ENCODE data around the gene TMEM139. TPM values are rescaled to one million over a fixed set of nuclear protein-coding genes. Genes with fewer than 3 reads are reported as not detected.

Gene TMEM139
- total RNA-seq, 1 experiment from 2014 or later: 48.4 TPM

- peaks cover 24% of the 10 kb centered on the region for H3K4me1 Mint-ChIP-seq (ENCODE audit: low read depth, unreplicated experiment)
- H3K36me3 Mint-ChIP-seq (ENCODE audit: insufficient read depth, unreplicated experiment): peaks cover 67% of the 10 kb centered on the region
- intact Hi-C loops (cut with micrococcal nuclease; ENCODE audit: unreplicated experiment): no loop called here
- H3K27ac Mint-ChIP-seq (ENCODE audit: unreplicated experiment): peak overlapping the region; percentile 79
- H3K4me3 Mint-ChIP-seq (ENCODE audit: low read depth, unreplicated experiment): peak overlapping the region; percentile 89
- CTCF ChIA-PET: interaction anchor here (0.8 kb wide), 1 partner anchor 32 kb away, joined by 3 read pairs; no protein-coding TSS in a partner anchor
- no peak for TF ChIP-seq CTCF (IDR thresholded peaks at IDR 0.05; ENCODE audit: unreplicated experiment)
- H3K27me3 Mint-ChIP-seq (ENCODE audit: unreplicated experiment): no peaks in the 10 kb centered on the region
- DNase-seq: no peak
- BruUV-seq (replicated peaks): no TSS peak
- peaks cover 3% of the 10 kb centered on the region for H3K9me3 Mint-ChIP-seq (ENCODE audit: low read depth, unreplicated experiment)
Measured at GRCh38 chr7:143290293-143290692, 5.5 kb downstream of the TMEM139 start.

DNA sequence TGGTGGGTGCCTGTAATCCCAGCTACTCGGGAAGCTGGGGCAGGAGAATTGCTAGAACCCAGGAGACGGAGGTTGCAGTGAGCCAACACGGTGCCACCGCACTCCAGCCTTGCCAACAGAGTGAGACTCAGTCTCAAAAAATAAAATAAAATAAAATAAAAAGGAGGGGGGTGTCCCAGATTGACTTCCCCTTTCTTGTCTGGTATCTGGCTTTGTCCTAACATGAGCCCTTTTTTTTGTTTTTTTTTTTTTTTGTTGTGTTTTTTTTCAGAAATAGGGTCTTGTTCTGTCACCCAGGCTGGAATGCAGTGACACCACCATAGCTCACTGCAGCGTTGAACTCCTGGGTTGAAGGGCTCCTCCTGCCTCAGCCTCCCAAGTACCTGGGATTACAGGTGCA is 8.1 kb downstream of the TMEM139 start:
- no peaks in the 10 kb centered on the region for H3K9me3 Mint-ChIP-seq (ENCODE audit: low read depth, unreplicated experiment)
- no peak overlapping the region for H3K27ac Mint-ChIP-seq (ENCODE audit: unreplicated experiment)
- DNase-seq: no peak
- H3K4me3 Mint-ChIP-seq (ENCODE audit: low read depth, unreplicated experiment): no peak overlapping the region
- intact Hi-C loops (cut with micrococcal nuclease; ENCODE audit: unreplicated experiment): no loop called here
- CTCF ChIA-PET: no interaction called here
- no peak for TF ChIP-seq CTCF (IDR thresholded peaks at IDR 0.05; ENCODE audit: unreplicated experiment)
- peaks cover 29% of the 10 kb centered on the region for H3K4me1 Mint-ChIP-seq (ENCODE audit: low read depth, unreplicated experiment)
- no TSS peak for BruUV-seq (replicated peaks)
- H3K27me3 Mint-ChIP-seq (ENCODE audit: unreplicated experiment): no peaks in the 10 kb centered on the region
- peaks cover 54% of the 10 kb centered on the region for H3K36me3 Mint-ChIP-seq (ENCODE audit: insufficient read depth, unreplicated experiment)

GRCh38 chr7:143295870-143296269 is 11.1 kb downstream of the TMEM139 start:
- DNase-seq: no peak
- H3K4me3 Mint-ChIP-seq (ENCODE audit: low read depth, unreplicated experiment): no peak overlapping the region
- CTCF ChIA-PET: interaction anchor here (0.8 to 1.3 kb wide), 3 partner anchors 10 to 55 kb away, joined by 3 to 6 read pairs (median 4); partner anchors contain the start of gene GSTK1

GRCh38 chr7:143296686-143297085 is 11.9 kb downstream of the TMEM139 start:
- peak overlapping the region; percentile 4 for H3K27ac Mint-ChIP-seq (ENCODE audit: unreplicated experiment)
- BruUV-seq (replicated peaks): no TSS peak
- no peak for DNase-seq
- no peaks in the 10 kb centered on the region for H3K27me3 Mint-ChIP-seq (ENCODE audit: unreplicated experiment)
- H3K36me3 Mint-ChIP-seq (ENCODE audit: insufficient read depth, unreplicated experiment): peaks cover 42% of the 10 kb centered on the region
- CTCF ChIA-PET: interaction anchor here (0.5 to 1.3 kb wide), 4 partner anchors 11 to 56 kb away, joined by 3 to 6 read pairs (median 4); partner anchors contain the start of gene GSTK1
- H3K4me1 Mint-ChIP-seq (ENCODE audit: low read depth, unreplicated experiment): peaks cover 14% of the 10 kb centered on the region
- no peak overlapping the region for H3K4me3 Mint-ChIP-seq (ENCODE audit: low read depth, unreplicated experiment)
- no peak for TF ChIP-seq CTCF (IDR thresholded peaks at IDR 0.05; ENCODE audit: unreplicated experiment)
- no peaks in the 10 kb centered on the region for H3K9me3 Mint-ChIP-seq (ENCODE audit: low read depth, unreplicated experiment)
- intact Hi-C loops (cut with micrococcal nuclease; ENCODE audit: unreplicated experiment): no loop called here

More at GRCh38 chr7:143295870-143296269, 11.1 kb downstream of the TMEM139 start:
- Mint-ChIP-seq H3K4me1 (ENCODE audit: low read depth, unreplicated experiment) (peaks cover 14% of the 10 kb centered on the region), H3K36me3 (ENCODE audit: insufficient read depth, unreplicated experiment) (peaks cover 43% of the 10 kb centered on the region), H3K9me3 (ENCODE audit: low read depth, unreplicated experiment) (no peaks in the 10 kb centered on the region), H3K27ac (ENCODE audit: unreplicated experiment) (no peak overlapping the region), H3K27me3 (ENCODE audit: unreplicated experiment) (no peaks in the 10 kb centered on the region)
- no peak for TF ChIP-seq CTCF (IDR thresholded peaks at IDR 0.05; ENCODE audit: unreplicated experiment)
- BruUV-seq (replicated peaks): no TSS peak
- intact Hi-C loops (cut with micrococcal nuclease; ENCODE audit: unreplicated experiment): no loop called here
